GM12891 (cell line): Measurements from ENCODE around the gene SCART1.
"Not testable (repeated sequence)": the region's sequence is repeated elsewhere in the genome, so short reads cannot be mapped to it uniquely, and the experiment has no call there.

Source experiments
- DNase-seq: peaks from one replicate; pipeline ENCODE4 v3.0.0; 2011; ENCODE audit warnings: low spot score; ENCODE audit not compliant: insufficient read length
- FAIRE-seq: peaks from 2 replicates; lab custom pipeline; 2011; peaks lifted over from hg19 to GRCh38; lab: Jason Lieb, UNC
- PAX5 ChIP-seq: IDR thresholded peaks from 2 replicates; pipeline ENCODE4 v1.6.1; 2011; ENCODE audit warnings: low read length, moderate library complexity, mild to moderate bottlenecking; ENCODE audit not compliant: insufficient read depth, severe bottlenecking
- POLR2A ChIP-seq: IDR thresholded peaks from 2 replicates; pipeline ENCODE4 v1.6.1; 2011; ENCODE audit warnings: low read depth, low read length, control low read depth
- POLR2AphosphoS5 ChIP-seq: IDR thresholded peaks from 2 replicates; pipeline ENCODE4 v1.6.1; 2011; ENCODE audit warnings: low read depth, low read length, control low read depth
- POU2F2 ChIP-seq: IDR thresholded peaks from 2 replicates; pipeline ENCODE4 v1.6.1; 2011; ENCODE audit warnings: low read depth, mild to moderate bottlenecking, control low read depth, low read length, moderate library complexity
- SPI1 ChIP-seq: IDR thresholded peaks from 2 replicates; pipeline ENCODE4 v1.6.1; 2011; ENCODE audit warnings: low read depth, low read length, control low read depth
- TAF1 ChIP-seq: IDR thresholded peaks from 2 replicates; pipeline ENCODE4 v1.6.1; 2011; ENCODE audit warnings: low read depth, low read length, control low read depth

The SCART1 gene

GRCh38 chr10:133464582-133465031 lies 10.9 kb downstream of the SCART1 start:
- FAIRE-seq, result no peak
- TF ChIP-seq POLR2A (no peak), POU2F2 (no peak), PAX5 (no peak), TAF1 (no peak), POLR2AphosphoS5 (no peak), SPI1 (no peak)

DNA sequence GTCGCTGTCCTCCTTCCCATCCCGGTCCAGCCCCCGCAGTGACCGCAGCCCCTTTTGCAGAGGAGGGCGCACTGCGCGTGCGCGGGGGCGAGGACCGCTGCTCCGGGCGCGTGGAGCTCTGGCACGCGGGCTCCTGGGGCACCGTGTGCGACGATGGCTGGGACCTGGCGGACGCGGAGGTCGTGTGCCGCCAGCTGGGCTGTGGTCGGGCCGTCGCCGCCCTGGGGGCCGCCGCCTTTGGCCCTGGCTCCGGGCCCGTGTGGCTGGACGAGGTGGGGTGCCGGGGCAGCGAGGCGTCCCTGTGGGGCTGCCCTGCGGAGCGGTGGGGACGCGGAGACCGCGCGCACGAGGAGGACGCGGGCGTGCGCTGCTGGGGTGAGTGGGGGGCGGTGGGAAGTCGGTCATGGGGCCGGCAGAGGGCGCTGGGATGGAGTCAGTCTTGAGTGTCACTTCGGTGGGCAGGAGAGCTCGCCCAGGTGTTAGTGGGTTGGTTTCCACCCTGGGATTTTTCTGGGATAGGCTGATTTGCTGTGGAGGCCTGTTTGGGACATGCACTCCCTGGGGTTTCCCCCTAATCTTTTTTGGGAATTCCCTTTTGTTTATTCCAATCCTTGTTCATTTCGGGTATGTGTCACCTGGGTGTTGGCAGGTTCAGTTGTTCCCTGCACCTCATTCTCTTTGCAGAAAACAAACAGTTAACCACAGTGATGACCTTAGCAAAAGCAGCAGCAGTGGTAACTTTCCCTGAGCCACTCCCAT lies 11.6 kb downstream of the SCART1 start:
- no peak for FAIRE-seq
- DNase-seq, result no peak
- TF ChIP-seq TAF1 (no peak), SPI1 (no peak), POU2F2 (no peak), PAX5 (no peak), POLR2AphosphoS5 (no peak), POLR2A (no peak)

More at GRCh38 chr10:133464582-133465031, 10.9 kb downstream of the SCART1 start:
- no peak for DNase-seq

DNA sequence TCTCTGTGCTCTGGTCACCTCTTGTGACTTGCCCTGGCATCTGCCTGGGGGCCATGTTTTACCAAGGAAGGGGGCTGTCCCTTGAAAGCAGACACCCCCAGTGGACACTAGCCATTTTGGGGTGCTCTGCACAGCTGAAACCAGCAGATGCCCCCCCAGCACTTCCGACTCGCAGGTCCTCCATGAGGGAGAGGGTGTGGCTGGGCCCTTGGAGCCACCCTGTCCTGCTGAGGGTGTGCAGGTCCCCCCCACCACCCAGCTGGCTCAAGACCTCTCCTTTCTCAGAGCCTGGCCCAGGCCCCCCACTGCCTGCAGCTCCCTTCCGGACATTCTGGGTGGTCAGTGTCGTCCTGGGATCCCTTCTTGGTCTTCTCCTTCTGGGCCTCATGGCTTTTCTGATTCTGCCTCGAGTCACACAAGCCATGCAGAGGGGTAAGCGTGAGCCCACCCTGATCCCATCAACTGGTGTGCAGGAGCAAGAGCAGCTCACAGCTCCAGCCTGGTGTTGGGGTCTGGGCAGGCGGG lies 12.3 kb downstream of the SCART1 start:
- DNase-seq (no peak), FAIRE-seq (no peak)
- no peak for TF ChIP-seq POLR2A
- TF ChIP-seq TAF1, result no peak
- no peak for TF ChIP-seq POU2F2
- TF ChIP-seq SPI1, result no peak
- no peak for TF ChIP-seq PAX5
- no peak for TF ChIP-seq POLR2AphosphoS5

GRCh38 chr10:133466683-133467275 lies 13.0 kb downstream of the SCART1 start:
- TF ChIP-seq TAF1, result no peak
- no peak for TF ChIP-seq SPI1
- TF ChIP-seq POLR2A, result no peak
- no peak for DNase-seq
- no peak for FAIRE-seq

DNA sequence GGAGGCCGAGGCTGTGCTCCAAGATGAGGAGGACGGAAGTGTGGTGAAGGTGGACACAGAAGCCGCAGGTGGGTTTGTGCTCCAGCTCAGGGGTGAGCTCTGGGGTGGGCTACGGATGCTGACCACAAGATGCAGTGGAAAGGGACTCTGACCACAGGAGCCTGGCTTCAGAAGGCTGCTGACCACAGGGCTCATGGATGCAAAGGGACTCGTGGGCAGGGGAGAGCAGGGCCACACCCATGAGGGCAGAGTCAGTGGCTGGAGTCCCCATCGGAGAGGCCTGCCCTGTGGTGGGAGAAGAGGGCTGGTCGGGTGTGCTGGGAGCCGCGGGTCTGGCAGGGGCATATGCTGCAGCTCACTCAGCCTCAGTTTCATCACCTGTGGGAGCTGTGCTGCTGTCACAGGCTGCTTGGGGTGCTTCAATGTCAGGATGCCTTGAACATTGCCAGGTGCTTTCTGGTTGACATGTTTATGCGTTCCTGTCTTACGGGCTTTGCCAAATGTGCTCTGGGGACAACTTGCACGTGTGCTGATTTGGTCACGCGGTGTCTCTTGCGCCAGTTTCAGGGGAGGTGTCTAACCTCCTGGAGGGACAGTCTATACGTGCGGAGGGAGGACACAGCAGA lies 13.7 kb downstream of the SCART1 start:
- no peak for TF ChIP-seq TAF1
- TF ChIP-seq PAX5, result no peak
- TF ChIP-seq POU2F2, result no peak
- TF ChIP-seq POLR2A, result no peak
- TF ChIP-seq POLR2AphosphoS5, result no peak
- no peak for TF ChIP-seq SPI1
- no peak for FAIRE-seq

DNA sequence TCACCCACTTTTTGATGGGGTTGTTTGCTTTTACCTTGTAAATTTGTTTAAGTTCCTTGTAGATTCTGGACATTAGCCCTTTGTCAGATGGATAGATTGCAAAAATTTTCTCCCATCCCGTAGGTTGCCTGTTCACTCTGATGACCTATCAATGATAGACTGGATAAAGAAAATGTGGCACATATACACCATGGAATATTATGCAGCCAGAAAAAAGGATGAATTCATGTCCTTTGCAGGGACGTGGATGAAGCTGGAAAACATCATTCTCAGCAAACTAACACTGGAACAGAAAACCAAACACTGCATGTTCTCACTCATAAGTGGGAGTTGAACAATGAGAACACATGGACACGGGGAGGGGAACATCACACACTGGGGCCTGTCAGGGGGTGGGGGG lies 15.5 kb downstream of the SCART1 start:
- DNase-seq, FAIRE-seq: not testable (repeated sequence)

More for the DNA sequence above, 13.7 kb downstream of the SCART1 start:
- DNase-seq, result no peak

GRCh38 chr10:133471300-133472109 lies 17.8 kb downstream of the SCART1 start:
- FAIRE-seq (no peak), DNase-seq (no peak)
- no peak for TF ChIP-seq TAF1
- no peak for TF ChIP-seq POU2F2
- no peak for TF ChIP-seq POLR2A
- no peak for TF ChIP-seq SPI1
- TF ChIP-seq PAX5, result no peak
- TF ChIP-seq POLR2AphosphoS5, result no peak

- DNase-seq (no peak), FAIRE-seq (no peak)
- TF ChIP-seq POLR2A (no peak), PAX5 (no peak), POLR2AphosphoS5 (no peak), POU2F2 (no peak), SPI1 (no peak), TAF1 (no peak)
Observed at GRCh38 chr10:133473270-133473669, 19.5 kb downstream of the SCART1 start.

GRCh38 chr10:133474027-133474426 lies 20.3 kb downstream of the SCART1 start:
- TF ChIP-seq POLR2A, result no peak
- no peak for TF ChIP-seq POLR2AphosphoS5
- TF ChIP-seq PAX5, result no peak
- TF ChIP-seq TAF1, result no peak
- TF ChIP-seq POU2F2, result no peak
- no peak for TF ChIP-seq SPI1
- FAIRE-seq, result no peak
- no peak for DNase-seq
